GM23338 (cell line): ENCODE measurements around the gene HSD11B1. TPM values are rescaled to one million over a fixed set of nuclear protein-coding genes. Genes with fewer than 3 reads are reported as not detected.
A peak's percentile ranks its signal among the peaks of the same experiment; 100 is the strongest.

Experiments used
- ATAC-seq: fragments of 200-7000 bp; cut with Tn5 transposase; 3 replicates; pipeline ENCODE4 v1.9.1; 2020
- DNase-seq: peaks from one replicate; pipeline ENCODE4 v3.0.0-alpha.2; 2015; ENCODE audit warnings: low spot score
- H2AFZ ChIP-seq: fragments of 200-600 bp; sonication (generic); 2 replicates; pipeline ENCODE4 v1.8.0; 2016; ENCODE audit warnings: antibody characterized with exemption, mild to moderate bottlenecking, moderate library complexity
- H3F3A ChIP-seq: fragments of 200-600 bp; sonication (generic); replicated peaks from 2 replicates; pipeline ENCODE4 v1.8.0; 2017; ENCODE audit warnings: antibody characterized with exemption, mixed run types, low read depth
- H3K27ac ChIP-seq: fragments of 200-600 bp; sonication (generic); 2 replicates; pipeline ENCODE4 v1.6.1; 2016; ENCODE audit warnings: low read depth
- H3K27me3 ChIP-seq: fragments of 200-600 bp; sonication (generic); 2 replicates; pipeline ENCODE4 v1.8.0; 2016; ENCODE audit warnings: mild to moderate bottlenecking, mixed run types, moderate library complexity; ENCODE audit not compliant: insufficient read depth
- H3K36me3 ChIP-seq: fragments of 200-600 bp; sonication (generic); 2 replicates; pipeline ENCODE4 v1.8.0; 2016; ENCODE audit warnings: mild to moderate bottlenecking; ENCODE audit not compliant: insufficient read depth
- H3K4me1 ChIP-seq: fragments of 200-600 bp; sonication (generic); 2 replicates; pipeline ENCODE4 v1.8.0; 2016; ENCODE audit warnings: mild to moderate bottlenecking, moderate library complexity; ENCODE audit not compliant: insufficient read depth
- H3K4me2 ChIP-seq: fragments of 200-600 bp; sonication (generic); 2 replicates; pipeline ENCODE4 v1.7.1; 2017; ENCODE audit warnings: mixed run types
- H3K4me3 ChIP-seq: fragments of 200-600 bp; sonication (generic); 2 replicates; pipeline ENCODE4 v1.6.1; 2016; ENCODE audit warnings: mixed run types
- H3K79me2 ChIP-seq: fragments of 200-600 bp; sonication (generic); replicated peaks from 2 replicates; pipeline ENCODE4 v1.8.0; 2017; ENCODE audit warnings: mild to moderate bottlenecking; ENCODE audit not compliant: insufficient read depth
- H3K9me2 ChIP-seq: fragments of 200-600 bp; sonication (generic); 2 replicates; pipeline ENCODE4 v1.8.0; 2017; ENCODE audit not compliant: insufficient read depth
- H4K20me1 ChIP-seq: fragments of 200-600 bp; sonication (generic); replicated peaks from 2 replicates; pipeline ENCODE4 v1.8.0; 2017; ENCODE audit warnings: mild to moderate bottlenecking; ENCODE audit not compliant: insufficient read depth
- H3K27ac Mint-ChIP-seq: 2 replicates; pipeline ENCODE4 v1.8.0; 2020; ENCODE audit warnings: inconsistent platforms, mild to moderate bottlenecking, moderate library complexity, mixed read lengths
- H3K27me3 Mint-ChIP-seq: 3 replicates; pipeline ENCODE4 v1.8.0; 2022; ENCODE audit warnings: low read depth, mild to moderate bottlenecking, moderate library complexity, mixed read lengths, inconsistent platforms; ENCODE audit not compliant: insufficient read depth, poor library complexity
- H3K36me3 Mint-ChIP-seq: 3 replicates; pipeline ENCODE4 v1.8.0; 2021; ENCODE audit warnings: low read depth, mild to moderate bottlenecking, inconsistent platforms, moderate library complexity, mixed read lengths
- H3K4me1 Mint-ChIP-seq: 3 replicates; pipeline ENCODE4 v1.8.0; 2020; ENCODE audit warnings: mild to moderate bottlenecking, inconsistent platforms, mixed read lengths
- H3K4me3 Mint-ChIP-seq: 3 replicates; pipeline ENCODE4 v1.8.0; 2021; ENCODE audit warnings: moderate library complexity, mild to moderate bottlenecking, inconsistent platforms, mixed read lengths
- H3K9me3 Mint-ChIP-seq: 3 replicates; pipeline ENCODE4 v1.8.0; 2020; ENCODE audit warnings: moderate library complexity, mild to moderate bottlenecking, inconsistent platforms, mixed read lengths
- CREB1 ChIP-seq: fragments of 250-450 bp; sonication (Bioruptor Pico); IDR thresholded peaks from 2 replicates; pipeline ENCODE4 v1.5.0; 2020; ENCODE audit warnings: low read depth, mild to moderate bottlenecking, moderate library complexity
- EZH2 ChIP-seq: fragments of 200-600 bp; sonication (generic); IDR thresholded peaks from one replicate; pipeline ENCODE4 v1.8.0; 2017; ENCODE audit warnings: antibody characterized with exemption, mild to moderate bottlenecking, low read depth; ENCODE audit not compliant: unreplicated experiment
- JUNB ChIP-seq: IDR thresholded peaks from one replicate; pipeline ENCODE4 v1.6.1; 2016; ENCODE audit warnings: antibody characterized with exemption; ENCODE audit not compliant: unreplicated experiment
- NANOG ChIP-seq: IDR thresholded peaks from 2 replicates; pipeline ENCODE4 v1.6.1; 2016; ENCODE audit warnings: antibody characterized with exemption, borderline replicate concordance
- POLR2AphosphoS5 ChIP-seq: IDR thresholded peaks from 2 replicates; pipeline ENCODE4 v1.6.1; 2016; ENCODE audit warnings: antibody characterized with exemption, low read depth
- STAT1 ChIP-seq: IDR thresholded peaks from one replicate; pipeline ENCODE4 v1.6.1; 2016; ENCODE audit warnings: antibody characterized with exemption; ENCODE audit not compliant: unreplicated experiment
- ZNF114 ChIP-seq: fragments of 250-450 bp; sonication (Bioruptor Pico); IDR thresholded peaks from 2 replicates; pipeline ENCODE4 v1.5.0; 2020; ENCODE audit warnings: mild to moderate bottlenecking, moderate library complexity
- ZNF331 ChIP-seq: fragments of 250-450 bp; sonication (Bioruptor Pico); IDR thresholded peaks from 2 replicates; pipeline ENCODE4 v1.5.0; 2020; ENCODE audit warnings: low read depth, mild to moderate bottlenecking, moderate library complexity
- polyA plus RNA-seq: library from polyadenylated mRNA; unstranded; fragments of >200 nt; fragmentation: Nextera tagmentation; extraction: Ambion mirVana; gene quantifications from 2 replicates; pipeline ENCODE4 v1.2.1, GENCODE V29; 2016
- total RNA-seq: library from RNA; depleted of rRNA; stranded (reverse); fragments of >200 nt; shearing (Covaris generic); gene quantifications from 2 replicates; pipeline ENCODE4 v1.2.3, GENCODE V29; 2014
- TF ChIP-seq, protein P1 (sequence below): IDR thresholded peaks from 2 replicates; pipeline ENCODE4 v1.6.1; 2016; ENCODE audit warnings: antibody characterized with exemption
- TF ChIP-seq, protein P2 (sequence below): fragments of 250-450 bp; sonication (Bioruptor Pico); IDR thresholded peaks from 2 replicates; pipeline ENCODE4 v1.5.0; 2020; ENCODE audit warnings: mild to moderate bottlenecking, moderate library complexity
- TF ChIP-seq, protein P3 (sequence below): IDR thresholded peaks from one replicate; pipeline ENCODE4 v1.6.1; 2018; ENCODE audit warnings: antibody characterized with exemption; ENCODE audit not compliant: unreplicated experiment

HSD11B1 gene
- total and polyA plus RNA-seq, 2 experiments from 2014 or later, result not detected

DNA sequence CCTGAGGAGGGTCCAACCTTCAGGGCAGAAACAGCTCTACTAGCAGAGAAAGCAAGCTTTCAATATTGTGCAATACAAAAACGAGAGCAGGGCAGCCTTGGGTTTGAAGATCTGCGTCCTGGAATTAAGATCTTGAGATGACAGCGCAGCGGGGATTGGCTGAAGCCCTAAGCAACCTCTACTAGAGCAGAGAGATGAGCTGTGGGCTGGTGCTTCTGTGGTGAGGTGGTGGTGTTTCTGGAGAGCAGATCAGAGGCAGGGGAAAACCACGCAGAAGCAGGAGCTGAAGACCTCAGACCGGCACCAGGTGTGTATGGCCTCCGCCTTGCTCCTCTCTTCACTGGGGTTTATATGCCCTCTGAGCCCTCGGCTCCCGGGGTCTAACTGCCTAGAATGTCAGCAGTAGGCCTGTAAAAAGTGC lies 63.7 kb downstream of the HSD11B1 start (continued):
- no peak for TF ChIP-seq EZH2
- TF ChIP-seq, protein P1, sequence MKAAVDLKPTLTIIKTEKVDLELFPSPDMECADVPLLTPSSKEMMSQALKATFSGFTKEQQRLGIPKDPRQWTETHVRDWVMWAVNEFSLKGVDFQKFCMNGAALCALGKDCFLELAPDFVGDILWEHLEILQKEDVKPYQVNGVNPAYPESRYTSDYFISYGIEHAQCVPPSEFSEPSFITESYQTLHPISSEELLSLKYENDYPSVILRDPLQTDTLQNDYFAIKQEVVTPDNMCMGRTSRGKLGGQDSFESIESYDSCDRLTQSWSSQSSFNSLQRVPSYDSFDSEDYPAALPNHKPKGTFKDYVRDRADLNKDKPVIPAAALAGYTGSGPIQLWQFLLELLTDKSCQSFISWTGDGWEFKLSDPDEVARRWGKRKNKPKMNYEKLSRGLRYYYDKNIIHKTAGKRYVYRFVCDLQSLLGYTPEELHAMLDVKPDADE, result no peak

GRCh38 chr1:209769171-209769904 lies 64.7 kb downstream of the HSD11B1 start:
- TF ChIP-seq ZNF331 (CRISPR knock-in tag), result no peak
- TF ChIP-seq, protein P2, sequence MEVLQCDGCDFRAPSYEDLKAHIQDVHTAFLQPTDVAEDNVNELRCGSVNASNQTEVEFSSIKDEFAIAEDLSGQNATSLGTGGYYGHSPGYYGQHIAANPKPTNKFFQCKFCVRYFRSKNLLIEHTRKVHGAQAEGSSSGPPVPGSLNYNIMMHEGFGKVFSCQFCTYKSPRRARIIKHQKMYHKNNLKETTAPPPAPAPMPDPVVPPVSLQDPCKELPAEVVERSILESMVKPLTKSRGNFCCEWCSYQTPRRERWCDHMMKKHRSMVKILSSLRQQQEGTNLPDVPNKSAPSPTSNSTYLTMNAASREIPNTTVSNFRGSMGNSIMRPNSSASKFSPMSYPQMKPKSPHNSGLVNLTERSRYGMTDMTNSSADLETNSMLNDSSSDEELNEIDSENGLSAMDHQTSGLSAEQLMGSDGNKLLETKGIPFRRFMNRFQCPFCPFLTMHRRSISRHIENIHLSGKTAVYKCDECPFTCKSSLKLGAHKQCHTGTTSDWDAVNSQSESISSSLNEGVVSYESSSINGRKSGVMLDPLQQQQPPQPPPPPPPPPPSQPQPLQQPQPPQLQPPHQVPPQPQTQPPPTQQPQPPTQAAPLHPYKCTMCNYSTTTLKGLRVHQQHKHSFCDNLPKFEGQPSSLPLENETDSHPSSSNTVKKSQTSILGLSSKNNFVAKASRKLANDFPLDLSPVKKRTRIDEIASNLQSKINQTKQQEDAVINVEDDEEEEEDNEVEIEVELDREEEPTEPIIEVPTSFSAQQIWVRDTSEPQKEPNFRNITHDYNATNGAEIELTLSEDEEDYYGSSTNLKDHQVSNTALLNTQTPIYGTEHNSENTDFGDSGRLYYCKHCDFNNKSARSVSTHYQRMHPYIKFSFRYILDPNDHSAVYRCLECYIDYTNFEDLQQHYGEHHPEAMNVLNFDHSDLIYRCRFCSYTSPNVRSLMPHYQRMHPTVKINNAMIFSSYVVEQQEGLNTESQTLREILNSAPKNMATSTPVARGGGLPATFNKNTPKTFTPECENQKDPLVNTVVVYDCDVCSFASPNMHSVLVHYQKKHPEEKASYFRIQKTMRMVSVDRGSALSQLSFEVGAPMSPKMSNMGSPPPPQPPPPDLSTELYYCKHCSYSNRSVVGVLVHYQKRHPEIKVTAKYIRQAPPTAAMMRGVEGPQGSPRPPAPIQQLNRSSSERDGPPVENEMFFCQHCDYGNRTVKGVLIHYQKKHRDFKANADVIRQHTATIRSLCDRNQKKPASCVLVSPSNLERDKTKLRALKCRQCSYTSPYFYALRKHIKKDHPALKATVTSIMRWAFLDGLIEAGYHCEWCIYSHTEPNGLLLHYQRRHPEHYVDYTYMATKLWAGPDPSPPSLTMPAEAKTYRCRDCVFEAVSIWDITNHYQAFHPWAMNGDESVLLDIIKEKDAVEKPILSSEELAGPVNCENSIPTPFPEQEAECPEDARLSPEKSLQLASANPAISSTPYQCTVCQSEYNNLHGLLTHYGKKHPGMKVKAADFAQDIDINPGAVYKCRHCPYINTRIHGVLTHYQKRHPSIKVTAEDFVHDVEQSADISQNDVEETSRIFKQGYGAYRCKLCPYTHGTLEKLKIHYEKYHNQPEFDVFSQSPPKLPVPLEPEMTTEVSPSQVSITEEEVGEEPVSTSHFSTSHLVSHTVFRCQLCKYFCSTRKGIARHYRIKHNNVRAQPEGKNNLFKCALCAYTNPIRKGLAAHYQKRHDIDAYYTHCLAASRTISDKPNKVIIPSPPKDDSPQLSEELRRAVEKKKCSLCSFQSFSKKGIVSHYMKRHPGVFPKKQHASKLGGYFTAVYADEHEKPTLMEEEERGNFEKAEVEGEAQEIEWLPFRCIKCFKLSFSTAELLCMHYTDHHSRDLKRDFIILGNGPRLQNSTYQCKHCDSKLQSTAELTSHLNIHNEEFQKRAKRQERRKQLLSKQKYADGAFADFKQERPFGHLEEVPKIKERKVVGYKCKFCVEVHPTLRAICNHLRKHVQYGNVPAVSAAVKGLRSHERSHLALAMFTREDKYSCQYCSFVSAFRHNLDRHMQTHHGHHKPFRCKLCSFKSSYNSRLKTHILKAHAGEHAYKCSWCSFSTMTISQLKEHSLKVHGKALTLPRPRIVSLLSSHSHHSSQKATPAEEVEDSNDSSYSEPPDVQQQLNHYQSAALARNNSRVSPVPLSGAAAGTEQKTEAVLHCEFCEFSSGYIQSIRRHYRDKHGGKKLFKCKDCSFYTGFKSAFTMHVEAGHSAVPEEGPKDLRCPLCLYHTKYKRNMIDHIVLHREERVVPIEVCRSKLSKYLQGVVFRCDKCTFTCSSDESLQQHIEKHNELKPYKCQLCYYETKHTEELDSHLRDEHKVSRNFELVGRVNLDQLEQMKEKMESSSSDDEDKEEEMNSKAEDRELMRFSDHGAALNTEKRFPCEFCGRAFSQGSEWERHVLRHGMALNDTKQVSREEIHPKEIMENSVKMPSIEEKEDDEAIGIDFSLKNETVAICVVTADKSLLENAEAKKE (CRISPR knock-in tag), result no peak
- no peak for TF ChIP-seq STAT1
- no peak for TF ChIP-seq NANOG
- no peak for TF ChIP-seq JUNB
- no peak for TF ChIP-seq POLR2AphosphoS5
- no peak for TF ChIP-seq CREB1 (CRISPR knock-in tag)
- TF ChIP-seq, protein P3, sequence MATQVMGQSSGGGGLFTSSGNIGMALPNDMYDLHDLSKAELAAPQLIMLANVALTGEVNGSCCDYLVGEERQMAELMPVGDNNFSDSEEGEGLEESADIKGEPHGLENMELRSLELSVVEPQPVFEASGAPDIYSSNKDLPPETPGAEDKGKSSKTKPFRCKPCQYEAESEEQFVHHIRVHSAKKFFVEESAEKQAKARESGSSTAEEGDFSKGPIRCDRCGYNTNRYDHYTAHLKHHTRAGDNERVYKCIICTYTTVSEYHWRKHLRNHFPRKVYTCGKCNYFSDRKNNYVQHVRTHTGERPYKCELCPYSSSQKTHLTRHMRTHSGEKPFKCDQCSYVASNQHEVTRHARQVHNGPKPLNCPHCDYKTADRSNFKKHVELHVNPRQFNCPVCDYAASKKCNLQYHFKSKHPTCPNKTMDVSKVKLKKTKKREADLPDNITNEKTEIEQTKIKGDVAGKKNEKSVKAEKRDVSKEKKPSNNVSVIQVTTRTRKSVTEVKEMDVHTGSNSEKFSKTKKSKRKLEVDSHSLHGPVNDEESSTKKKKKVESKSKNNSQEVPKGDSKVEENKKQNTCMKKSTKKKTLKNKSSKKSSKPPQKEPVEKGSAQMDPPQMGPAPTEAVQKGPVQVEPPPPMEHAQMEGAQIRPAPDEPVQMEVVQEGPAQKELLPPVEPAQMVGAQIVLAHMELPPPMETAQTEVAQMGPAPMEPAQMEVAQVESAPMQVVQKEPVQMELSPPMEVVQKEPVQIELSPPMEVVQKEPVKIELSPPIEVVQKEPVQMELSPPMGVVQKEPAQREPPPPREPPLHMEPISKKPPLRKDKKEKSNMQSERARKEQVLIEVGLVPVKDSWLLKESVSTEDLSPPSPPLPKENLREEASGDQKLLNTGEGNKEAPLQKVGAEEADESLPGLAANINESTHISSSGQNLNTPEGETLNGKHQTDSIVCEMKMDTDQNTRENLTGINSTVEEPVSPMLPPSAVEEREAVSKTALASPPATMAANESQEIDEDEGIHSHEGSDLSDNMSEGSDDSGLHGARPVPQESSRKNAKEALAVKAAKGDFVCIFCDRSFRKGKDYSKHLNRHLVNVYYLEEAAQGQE, result no peak
- TF ChIP-seq, protein P1, result no peak
- no peak for TF ChIP-seq ZNF114
- H3K27me3 Mint-ChIP-seq, result no peaks in the 10 kb centered on the region
- DNase-seq (no peak), ATAC-seq (no peak)
- Histone ChIP-seq H3K79me2 (no peaks in the 10 kb centered on the region), H3F3A (no peaks in the 10 kb centered on the region), H3K4me1 (peaks cover 8% of the 10 kb centered on the region; the same call in 1 of the 2 replicates), H3K4me2 (no peak overlapping the region), H4K20me1 (no peaks in the 10 kb centered on the region), H3K27ac (no peak overlapping the region), H3K27me3 (no peaks in the 10 kb centered on the region), H2AFZ (peak overlapping the region; percentile 63), H3K36me3 (no peaks in the 10 kb centered on the region), H3K9me2 (peaks cover 4% of the 10 kb centered on the region; the same call in 1 of the 2 replicates), H3K4me3 (no peak overlapping the region)
- no peak overlapping the region; the same call in 2 of the 3 replicates for H3K4me3 Mint-ChIP-seq
- H3K27ac Mint-ChIP-seq, result peak overlapping the region; percentile 35; the same call in 1 of the 2 replicates
- H3K36me3 Mint-ChIP-seq, result no peaks in the 10 kb centered on the region
- no peaks in the 10 kb centered on the region for H3K9me3 Mint-ChIP-seq
- H3K4me1 Mint-ChIP-seq, result peaks cover 9% of the 10 kb centered on the region
